GM18861 (cell line): Measurements from ENCODE around the gene ABCA1.
"Not testable (repeated sequence)": the region's sequence is repeated elsewhere in the genome, so short reads cannot be mapped to it uniquely, and the experiment has no call there.

Experiments used
- ATAC-seq: cut with Tn5 transposase; IDR thresholded peaks from one replicate; pipeline ENCODE4 v1.9.1; 2021; ENCODE audit not compliant: unreplicated experiment

The ABCA1 gene

DNA sequence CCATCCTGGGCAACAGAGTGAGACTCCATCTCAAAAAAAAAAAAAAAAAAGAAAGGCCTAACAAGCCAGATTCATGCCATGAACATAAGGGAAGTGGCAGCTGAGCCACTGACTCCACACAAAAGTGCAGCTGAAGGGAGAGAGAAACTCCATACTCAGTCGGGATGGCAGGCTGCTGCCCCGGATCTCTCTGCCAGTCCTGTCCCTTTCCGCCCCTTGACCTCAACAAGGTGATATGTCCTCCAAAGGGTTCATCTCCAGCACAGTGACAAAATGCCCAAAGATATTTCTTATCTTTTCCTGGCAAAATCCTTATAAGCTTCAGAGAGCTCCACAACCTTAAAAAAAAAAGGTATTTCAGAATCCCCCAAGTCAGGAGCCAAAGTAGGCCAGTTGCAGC is 52.6 kb downstream of the ABCA1 start:
- no peak for ATAC-seq

DNA sequence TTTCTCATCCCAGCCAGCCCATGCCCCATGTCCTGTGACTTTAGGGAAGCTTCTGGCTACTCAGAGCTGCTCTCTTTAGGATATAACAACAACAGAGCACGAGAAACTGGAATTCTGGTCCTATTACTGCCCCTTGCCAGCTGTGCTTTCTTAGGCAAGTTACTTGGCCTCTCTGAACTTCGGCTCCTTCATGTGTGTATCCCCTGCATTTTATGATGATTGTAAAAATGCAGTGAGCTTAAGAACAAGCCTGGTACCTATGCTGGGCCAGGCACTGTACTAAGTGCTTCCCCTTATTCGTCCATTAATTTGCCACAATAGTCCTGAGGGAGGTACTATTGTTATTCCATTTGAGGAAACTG is 54.5 kb downstream of the ABCA1 start:
- ATAC-seq, result no peak

DNA sequence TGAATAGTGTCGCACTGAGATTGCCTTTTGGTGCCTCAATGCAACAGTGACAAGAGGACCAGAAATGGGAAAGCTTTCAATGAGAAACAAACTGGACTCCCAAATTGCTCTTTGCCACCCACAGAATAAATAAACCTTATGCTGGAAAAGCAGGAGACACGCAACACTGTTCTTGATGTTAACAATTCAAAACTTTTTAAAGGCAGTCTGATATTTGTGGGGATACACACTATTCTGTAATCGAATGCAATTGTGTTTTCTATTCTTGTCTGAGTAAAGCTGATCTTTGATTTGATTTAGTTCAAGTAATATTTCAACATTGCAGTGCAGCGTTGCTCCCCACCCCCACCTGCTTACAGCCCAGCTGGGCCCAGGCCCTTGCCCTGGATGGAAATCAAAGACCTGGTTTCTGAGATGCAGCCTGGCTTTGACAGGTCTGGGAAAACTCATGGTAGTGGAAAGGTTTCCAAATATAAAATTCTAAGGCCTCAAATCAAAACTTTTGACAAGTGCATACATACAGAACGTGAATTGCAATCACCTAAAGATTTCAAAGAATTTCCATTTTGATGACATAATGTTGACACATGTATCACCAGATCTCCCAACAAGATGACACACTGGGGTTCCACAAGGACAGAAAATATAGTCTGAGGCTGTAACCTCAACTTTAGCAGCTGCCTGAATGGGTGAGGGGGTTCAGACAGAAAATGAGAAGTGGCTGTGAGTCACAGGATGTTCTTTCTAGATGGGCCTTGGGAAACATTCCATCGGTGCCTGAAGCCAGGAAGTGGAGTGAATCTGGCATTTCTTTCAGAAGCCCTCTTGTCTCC is 55.1 kb downstream of the ABCA1 start:
- ATAC-seq, result no peak

DNA sequence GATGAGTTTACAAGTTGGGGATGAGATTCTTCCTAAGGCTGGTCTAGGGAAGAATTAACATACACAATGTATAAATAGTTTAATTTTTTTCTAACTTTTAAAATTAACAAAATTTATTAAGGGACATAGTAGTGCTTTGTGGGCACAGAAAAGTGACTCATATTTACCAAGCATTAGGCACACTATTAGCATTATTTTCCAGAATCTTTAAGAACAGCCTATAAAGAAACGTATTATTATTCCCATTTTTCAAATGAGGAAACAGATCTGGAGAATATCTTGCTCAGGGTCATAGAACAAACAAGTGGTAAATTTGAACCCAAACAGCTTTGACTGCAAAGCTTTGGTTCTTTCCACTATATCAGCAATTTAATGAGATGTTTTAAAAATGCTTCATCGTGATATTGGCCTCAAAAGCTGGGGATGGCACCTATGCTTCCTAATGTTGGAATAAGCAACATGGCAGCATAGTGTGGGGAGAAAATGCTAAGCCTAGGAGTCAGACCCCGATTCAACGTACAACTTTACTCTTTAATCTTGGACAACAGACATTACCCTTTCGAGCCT is 55.9 kb downstream of the ABCA1 start:
- ATAC-seq, result no peak

DNA sequence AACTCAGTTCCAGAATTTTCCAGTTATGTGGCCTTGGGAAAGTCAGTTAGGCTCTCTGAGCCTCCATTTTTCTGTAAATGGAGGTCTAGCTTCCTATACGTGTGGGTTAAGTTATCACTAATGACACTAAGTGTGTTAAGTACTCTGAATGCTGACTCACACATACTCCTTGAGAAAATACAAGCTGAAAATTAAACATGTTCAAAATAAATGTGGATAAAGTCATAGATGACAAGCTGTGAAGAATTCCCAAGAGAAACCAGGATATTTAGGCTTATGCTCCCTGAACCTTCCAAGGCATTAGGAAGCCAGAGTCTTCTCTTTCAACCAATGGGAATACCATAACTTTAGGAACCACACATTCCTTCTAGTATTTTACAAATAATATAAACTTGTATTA is 58.1 kb downstream of the ABCA1 start:
- ATAC-seq, result no peak

DNA sequence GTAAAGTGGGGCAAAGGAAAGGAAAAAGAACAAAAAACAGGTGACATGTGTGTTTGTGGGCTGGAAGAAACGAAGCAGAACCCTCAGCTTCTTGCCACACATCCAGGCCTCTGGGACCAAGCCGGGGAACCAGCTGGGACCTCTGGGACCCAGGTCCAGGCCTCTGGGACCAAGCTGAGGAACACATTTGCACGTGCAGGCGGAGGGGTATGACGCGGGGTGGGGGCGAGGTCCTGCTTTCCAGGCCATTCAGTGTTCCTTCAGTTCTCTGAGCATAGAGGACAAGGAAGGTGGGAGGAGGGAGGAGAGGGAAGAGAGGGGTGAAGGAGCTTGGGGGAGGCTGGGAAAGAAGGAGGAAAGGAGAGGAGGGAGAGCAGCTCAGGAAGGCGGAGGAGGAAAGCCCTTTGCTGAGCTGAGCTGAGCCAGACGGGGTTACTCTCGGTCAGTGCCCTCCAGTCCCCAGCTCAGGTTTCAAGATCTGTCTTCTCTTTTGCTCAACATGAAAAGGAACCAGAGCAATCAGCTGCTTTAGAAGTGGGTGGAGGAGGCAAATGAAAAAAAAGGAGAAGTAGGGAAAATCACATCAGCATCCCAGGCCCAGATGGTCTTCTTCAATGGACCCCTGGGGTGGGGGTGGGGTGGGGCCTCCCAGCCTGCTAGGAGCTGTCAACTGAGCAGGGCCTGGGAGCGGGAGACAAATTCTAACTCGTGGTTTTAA is 59.1 kb downstream of the ABCA1 start:
- peak; percentile 62 for ATAC-seq

DNA sequence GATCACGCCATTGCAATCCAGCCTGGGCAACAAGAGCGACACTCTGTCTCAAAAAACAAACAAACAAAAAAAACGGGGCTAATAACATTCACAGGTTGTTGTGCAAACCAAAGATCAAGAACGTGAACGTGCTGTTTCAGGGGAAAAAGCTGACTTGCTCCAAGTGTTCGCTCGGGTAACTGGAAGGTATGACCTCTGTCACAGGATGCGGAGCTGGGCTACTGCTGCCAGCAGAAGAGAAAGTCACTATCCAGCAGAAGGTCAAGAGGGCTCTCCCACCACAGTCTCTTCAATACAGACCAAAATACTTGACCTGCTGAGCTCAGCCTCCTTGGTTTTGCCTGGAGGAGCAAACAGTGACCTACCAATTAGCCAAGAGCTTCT is 59.7 kb downstream of the ABCA1 start:
- ATAC-seq, result no peak

DNA sequence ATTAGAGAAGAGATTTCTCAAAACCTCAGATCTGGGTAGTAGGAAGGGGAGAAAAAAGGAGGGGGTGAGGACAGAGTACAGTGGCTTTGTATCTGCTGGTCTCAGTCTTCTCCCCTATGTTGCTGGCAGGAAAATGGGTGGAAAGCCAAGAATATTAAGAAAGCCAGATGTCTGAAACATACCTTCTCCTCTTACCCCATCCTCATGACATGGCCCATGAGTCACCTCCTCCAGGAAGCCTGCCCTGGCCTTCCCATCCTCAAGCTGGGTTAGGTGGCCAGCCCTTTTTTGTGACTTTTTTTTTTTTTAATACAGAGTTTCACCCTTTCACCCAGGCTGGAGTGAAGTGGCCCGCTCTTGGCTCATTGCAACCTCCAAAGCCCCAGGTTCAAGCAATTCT is 61.8 kb downstream of the ABCA1 start:
- no peak for ATAC-seq

DNA sequence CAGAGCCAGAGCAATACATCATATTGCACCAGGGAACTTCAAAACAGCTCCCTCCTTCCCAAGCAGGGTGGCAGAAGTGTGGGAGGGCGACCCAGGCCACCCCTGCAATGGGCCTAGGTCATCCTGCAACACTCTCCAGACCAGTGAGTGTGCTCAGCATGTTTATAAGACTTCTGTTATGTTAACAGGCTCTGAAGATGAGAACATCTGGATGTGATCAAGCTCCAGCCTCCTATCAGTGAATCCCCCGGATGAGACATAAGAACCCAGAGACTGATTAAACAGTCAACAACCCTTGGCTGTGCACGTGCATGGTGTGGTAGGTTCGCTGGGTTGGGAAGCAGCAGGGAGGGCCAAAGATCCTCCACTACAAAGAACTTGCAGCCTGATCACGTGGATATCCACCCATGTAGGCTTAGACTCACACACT is 63.3 kb downstream of the ABCA1 start:
- ATAC-seq, result no peak

DNA sequence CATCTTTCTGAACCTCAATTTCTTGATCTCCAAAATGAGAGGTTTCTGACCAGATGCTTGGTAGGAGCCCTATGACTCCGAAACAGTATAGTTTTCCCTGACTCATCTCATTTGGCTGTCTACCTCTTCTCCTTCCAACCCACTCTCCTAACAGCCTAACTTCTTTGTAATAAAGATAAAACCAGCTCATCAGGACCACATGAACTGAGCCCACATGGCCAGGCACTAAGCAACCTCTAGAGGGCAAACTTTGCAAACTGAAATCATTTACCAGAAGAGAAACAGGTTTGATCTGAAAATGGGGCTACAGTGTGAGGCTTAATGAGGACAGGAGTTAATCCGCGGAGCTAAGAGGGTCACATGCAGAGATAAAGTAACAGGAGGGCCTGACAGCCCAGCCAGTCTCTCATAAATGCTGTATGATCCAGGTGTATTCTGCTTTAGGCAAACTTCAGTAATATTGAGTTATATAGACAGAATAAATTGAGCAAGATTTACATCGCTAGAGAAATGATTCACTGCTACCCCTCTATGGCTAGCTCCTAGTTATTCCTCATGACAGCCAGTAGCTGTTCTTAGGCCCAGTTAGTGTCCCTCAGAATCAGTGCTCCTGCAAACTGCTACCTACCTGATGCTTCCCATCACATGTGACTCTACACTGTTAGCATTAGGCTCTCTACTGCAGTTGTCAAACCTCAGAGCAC is 64.6 kb downstream of the ABCA1 start:
- ATAC-seq, result peak; percentile 95

DNA sequence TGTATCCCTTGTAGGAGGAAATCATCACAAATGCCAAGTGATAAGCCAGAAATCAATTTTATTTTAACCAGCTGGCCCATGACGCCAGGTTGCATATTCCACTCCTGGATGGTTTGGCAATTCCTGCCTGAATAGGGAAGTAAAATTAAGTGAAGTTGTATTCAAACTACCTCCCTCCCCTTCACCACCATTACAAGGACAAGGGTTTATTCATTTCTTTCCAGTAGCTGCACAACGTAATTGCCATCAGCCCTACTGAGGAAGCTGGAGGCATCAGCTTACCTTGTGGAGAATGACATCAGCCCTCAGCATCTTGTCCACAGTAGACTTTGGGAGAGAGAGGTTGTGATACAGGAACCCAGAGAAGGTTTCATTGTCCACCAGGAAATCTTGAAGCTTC is 66.6 kb downstream of the ABCA1 start:
- no peak for ATAC-seq

GRCh38 chr9:104860263-104860662 is 67.7 kb downstream of the ABCA1 start:
- no peak for ATAC-seq

DNA sequence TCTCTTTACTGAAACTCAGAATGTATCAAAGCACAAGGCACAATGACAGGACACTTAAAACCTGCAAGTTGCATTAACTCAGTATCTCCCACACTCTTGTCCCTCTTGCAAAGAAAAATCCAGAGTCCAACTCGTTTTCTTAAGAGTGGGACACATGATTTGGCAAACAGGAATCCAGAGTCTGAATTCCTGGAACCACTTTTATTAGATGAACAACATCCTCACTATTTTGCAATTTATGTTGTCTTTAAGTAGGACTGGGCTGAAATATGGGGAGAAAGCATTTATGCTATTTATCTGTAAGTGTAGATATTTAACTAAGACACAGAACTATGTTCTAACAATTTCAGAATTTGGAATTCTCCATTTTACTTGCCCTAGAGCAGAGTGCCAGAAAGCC is 69.1 kb downstream of the ABCA1 start:
- no peak for ATAC-seq

- no peak for ATAC-seq
Measured at GRCh38 chr9:104858271-104858670, 69.7 kb downstream of the ABCA1 start.

- ATAC-seq, result no peak
Measured at GRCh38 chr9:104856413-104856941, 71.5 kb downstream of the ABCA1 start.

DNA sequence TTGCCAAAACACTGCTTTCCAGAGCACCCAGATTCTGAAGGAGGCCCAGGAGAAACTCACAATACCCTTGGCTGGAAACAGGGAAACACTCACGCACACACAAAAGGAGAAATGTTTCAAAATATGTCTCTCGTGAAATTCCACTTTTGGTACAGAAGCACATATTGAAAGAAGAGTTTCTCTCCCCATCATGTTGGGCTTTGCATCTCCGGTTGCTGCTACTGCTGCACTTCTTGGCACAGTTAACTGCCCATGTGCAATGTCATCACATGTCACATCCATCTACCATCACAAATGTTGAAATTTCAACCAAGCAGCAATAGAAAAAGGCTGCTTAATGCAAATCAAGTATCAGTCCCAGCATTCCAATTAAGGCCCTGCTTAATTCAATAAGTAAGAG is 72.1 kb downstream of the ABCA1 start:
- ATAC-seq, result no peak

- not testable (repeated sequence) for ATAC-seq
Measured at GRCh38 chr9:104855258-104855657, 72.7 kb downstream of the ABCA1 start.

- no peak for ATAC-seq
Measured at GRCh38 chr9:104854613-104855012, 73.3 kb downstream of the ABCA1 start.

- ATAC-seq, result no peak
Measured at GRCh38 chr9:104853683-104854082, 74.3 kb downstream of the ABCA1 start.

DNA sequence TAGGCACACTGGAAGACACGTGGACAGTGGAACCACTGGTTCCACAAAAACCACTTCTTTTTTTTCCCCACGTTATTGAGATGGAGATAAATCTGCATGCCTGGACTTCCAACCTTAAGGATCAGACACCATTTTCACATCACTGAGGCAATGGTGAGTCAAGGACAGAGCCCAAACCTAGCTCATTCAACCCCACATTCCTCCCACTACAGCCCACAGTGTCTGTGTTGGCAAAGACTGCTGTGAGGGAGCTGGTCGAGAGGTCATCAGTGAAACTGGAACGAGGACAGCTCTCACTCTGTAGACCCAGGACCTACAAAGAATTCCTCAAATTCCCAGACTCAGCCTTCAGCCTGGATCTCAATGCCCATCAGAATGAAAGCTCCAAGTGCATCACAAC is 74.8 kb downstream of the ABCA1 start:
- no peak for ATAC-seq

DNA sequence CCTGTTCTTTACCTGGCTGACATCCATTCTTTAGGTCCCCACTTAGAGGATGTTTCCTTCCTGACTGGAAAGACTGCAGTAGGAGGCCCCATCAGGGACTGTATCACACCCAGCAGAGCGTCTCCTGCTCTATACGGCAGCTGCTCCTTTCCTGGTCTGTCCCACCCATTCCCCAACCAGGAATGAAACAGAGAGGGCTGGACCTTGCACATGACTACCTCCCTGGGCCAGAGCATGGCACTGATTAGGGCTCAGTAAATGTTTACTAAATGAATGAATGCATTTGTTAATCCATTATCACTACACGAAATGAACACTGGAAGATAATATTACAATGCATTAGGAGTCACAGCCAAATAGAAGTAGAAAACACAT is 76.4 kb downstream of the ABCA1 start:
- ATAC-seq, result no peak
